Measurements from ENCODE around the gene RHOU. TPM values are rescaled to one million over a fixed set of nuclear protein-coding genes. Genes with fewer than 3 reads are reported as not detected.

Gene RHOU
- total and polyA plus RNA-seq, 10 of the 15 experiments (the other 5 are each of a cell fraction or from before 2014, with no cell fraction given), result not detected

DNA sequence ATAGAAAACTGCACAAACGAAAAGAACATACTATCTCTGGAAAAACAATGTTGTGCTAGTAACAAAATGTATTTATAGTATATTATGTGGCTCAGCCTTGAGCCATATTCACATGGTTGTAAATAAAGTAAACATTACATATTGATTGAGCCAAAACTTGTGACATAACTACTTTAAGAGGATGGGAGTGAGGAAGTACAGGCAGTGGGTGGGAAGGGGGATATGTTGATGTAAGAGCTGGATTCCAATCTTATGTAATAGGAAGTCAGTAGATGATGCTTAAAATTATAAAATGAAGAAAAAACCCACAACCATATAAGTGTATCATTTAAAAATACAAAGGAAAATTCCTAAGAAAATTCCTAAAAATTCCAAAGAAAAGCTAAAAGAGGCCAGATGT is 42.7 kb downstream of the RHOU start (continued):
- TF ChIP-seq CTCF (IDR thresholded peaks at IDR 0.05 in 2 of 3, conservative IDR thresholded peaks at IDR 0.05 in 1 of 3; ENCODE audit: control insufficient read depth in 2 of 3, extremely low read depth in 1 of 3, insufficient read depth in 1 of 3, low read depth in 3 of 3, low read length in 3 of 3) (no peak), POLR2A (IDR thresholded peaks at IDR 0.05; ENCODE audit: low read depth, low read length) (no peak), IKZF2 (IDR thresholded peaks at IDR 0.05) (no peak), ZNF24 (IDR thresholded peaks at IDR 0.05) (no peak), NR2F1 (conservative IDR thresholded peaks at IDR 0.05) (no peak), JUND (IDR thresholded peaks at IDR 0.05; ENCODE audit: low read depth, low read length) (no peak), ZNF207 (IDR thresholded peaks at IDR 0.05; ENCODE audit: borderline replicate concordance) (no peak), BCL11A (IDR thresholded peaks at IDR 0.05; ENCODE audit: low read depth, low read length) (no peak), POLR2AphosphoS2 (IDR thresholded peaks at IDR 0.05; ENCODE audit: low read depth, low read length) (no peak)

GRCh38 chr1:228778466-228778865 is 43.2 kb downstream of the RHOU start:
- intact Hi-C loops (cut with micrococcal nuclease; ENCODE audit: unreplicated experiment) (no loop called here), in situ Hi-C loops (cut with MboI) (no loop called here)
- no peak overlapping the region for H3K9ac ChIP-seq (ENCODE audit: control insufficient read depth, insufficient read depth, low read length)
- ChIA-PET SMC1A (ENCODE audit: uncharacterized antibody, unreplicated experiment) (interaction anchor here (1.3 kb wide), 1 partner anchor 16 kb away, joined by 4 read pairs; no protein-coding TSS in a partner anchor), CTCF (no interaction called here), POLR2A (no interaction called here), RAD21 (ENCODE audit: unreplicated experiment) (no interaction called here)
- H3K27me3 ChIP-seq (replicated peaks in 1 of 2; ENCODE audit: control insufficient read depth in 2 of 2, insufficient read depth in 2 of 2, low read length in 1 of 2), result no peaks in the 10 kb centered on the region; a peak in 1 of 4 replicates
- WGBS (ENCODE audit: insufficient coverage, insufficient replicate concordance, low lambda C conversion rate, missing lambda C conversion rate), result 10% methylated on average over 3 of the region's 3 CpGs
- no peak overlapping the region for H3K27ac ChIP-seq (ENCODE audit: control insufficient read depth, insufficient read depth)
- H3K36me3 ChIP-seq (ENCODE audit: control insufficient read depth in 2 of 2, insufficient read depth in 2 of 2, low read length in 1 of 2), result no peaks in the 10 kb centered on the region
- no peak overlapping the region for H2AFZ ChIP-seq (ENCODE audit: control insufficient read depth, low read depth, low read length)
- no peak for ATAC-seq
- FAIRE-seq, result no peak
- H3K4me1 ChIP-seq (ENCODE audit: control insufficient read depth, insufficient read depth, low read length), result no peaks in the 10 kb centered on the region
- H3K4me3 ChIP-seq, result no peak overlapping the region
- no peak for DNase-seq (ENCODE audit: low read depth, low spot score)
- H3K9me3 ChIP-seq (replicated peaks; ENCODE audit: control insufficient read depth, insufficient read depth, low read length), result no peaks in the 10 kb centered on the region
- no peaks in the 10 kb centered on the region for H3K79me2 ChIP-seq (ENCODE audit: control insufficient read depth, insufficient read depth, low read length)
- no TSS peak for BruUV-seq (replicated peaks)
- TF ChIP-seq BHLHE40 (IDR thresholded peaks at IDR 0.05; ENCODE audit: borderline replicate concordance in 1 of 2, low read depth in 2 of 2, low read length in 1 of 2) (0 out of 4 replicates have a peak, but pooled peaks of 1 of the 2 experiments have one; percentile 7), MYC (IDR thresholded peaks at IDR 0.05; ENCODE audit: insufficient read depth, insufficient read length, insufficient replicate concordance, low read length, severe bottlenecking) (no peak)
- H3K4me2 ChIP-seq (ENCODE audit: control insufficient read depth, insufficient read depth), result no peak overlapping the region
- H4K20me1 ChIP-seq (ENCODE audit: control insufficient read depth, insufficient read depth), result no peaks in the 10 kb centered on the region

All from GM12878 (cell line).